OCI-LY1 (cell line): Measurements from ENCODE around the gene RPS16.
A peak's percentile ranks its signal among the peaks of the same experiment; 100 is the strongest.

Experiments used
- H2AFZ ChIP-seq: fragments of 200-600 bp; sonication (generic), shearing (Covaris generic); 2 replicates; pipeline ENCODE4 v1.6.0; 2014; ENCODE audit warnings: antibody characterized with exemption, mild to moderate bottlenecking, low read length
- H3F3A ChIP-seq: fragments of 200-600 bp; sonication (generic), shearing (Covaris generic); 2 replicates; pipeline ENCODE4 v1.6.0; 2014; ENCODE audit warnings: mild to moderate bottlenecking, antibody characterized with exemption, low read length, moderate library complexity; ENCODE audit not compliant: insufficient read depth
- H3K27ac ChIP-seq: fragments of 200-600 bp; sonication (generic); 2 replicates; pipeline ENCODE4 v1.5.1; 2014; ENCODE audit warnings: low read length, mixed run types, mild to moderate bottlenecking, low read depth; ENCODE audit not compliant: poor library complexity, severe bottlenecking
- H3K27me3 ChIP-seq: fragments of 200-600 bp; sonication (generic); 2 replicates; pipeline ENCODE4 v1.6.0; 2014; ENCODE audit warnings: antibody characterized with exemption, mild to moderate bottlenecking, low read length, moderate library complexity; ENCODE audit not compliant: insufficient read depth
- H3K36me3 ChIP-seq: fragments of 200-600 bp; sonication (generic); 2 replicates; pipeline ENCODE4 v1.6.1; 2014; ENCODE audit warnings: mild to moderate bottlenecking, antibody characterized with exemption, low read length, moderate library complexity, mixed read lengths; ENCODE audit not compliant: insufficient read depth
- H3K4me1 ChIP-seq: fragments of 200-600 bp; sonication (generic); 2 replicates; pipeline ENCODE4 v1.5.1; 2014; ENCODE audit warnings: mild to moderate bottlenecking, low read length, moderate library complexity; ENCODE audit not compliant: insufficient read depth, severe bottlenecking
- H3K4me2 ChIP-seq: fragments of 200-600 bp; sonication (generic), shearing (Covaris generic); 2 replicates; pipeline ENCODE4 v1.6.1; 2014; ENCODE audit warnings: low read length
- H3K4me3 ChIP-seq: fragments of 200-600 bp; sonication (generic); 2 replicates; pipeline ENCODE4 v1.5.1; 2014; ENCODE audit warnings: low read length, low read depth, mild to moderate bottlenecking, mixed read lengths; ENCODE audit not compliant: poor library complexity, severe bottlenecking
- H3K79me2 ChIP-seq: fragments of 200-600 bp; shearing (Covaris generic); 2 replicates; pipeline ENCODE4 v1.6.1; 2016; ENCODE audit warnings: mixed run types, low read length, mixed read lengths; ENCODE audit not compliant: insufficient read depth
- H3K9ac ChIP-seq: fragments of 200-600 bp; sonication (generic), shearing (Covaris generic); 2 replicates; pipeline ENCODE4 v1.6.1; 2014; ENCODE audit warnings: mild to moderate bottlenecking, low read length, mixed read lengths
- H3K9me2 ChIP-seq: fragments of 200-600 bp; sonication (generic), shearing (Covaris generic); 2 replicates; pipeline ENCODE4 v1.6.1; 2014; ENCODE audit warnings: low read depth, mild to moderate bottlenecking, low read length, mixed read lengths
- H3K9me3 ChIP-seq: fragments of 200-600 bp; shearing (Covaris generic); 2 replicates; pipeline ENCODE4 v1.6.1; 2014; ENCODE audit warnings: low read length, mixed read lengths
- H4K20me1 ChIP-seq: fragments of 200-600 bp; sonication (generic), shearing (Covaris generic); 2 replicates; pipeline ENCODE4 v1.6.0; 2016; ENCODE audit warnings: mild to moderate bottlenecking, low read length; ENCODE audit not compliant: insufficient read depth
- EZH2 ChIP-seq: fragments of 200-600 bp; sonication (generic), shearing (Covaris generic); IDR thresholded peaks from 2 replicates; pipeline ENCODE4 v1.8.0; 2017; ENCODE audit warnings: borderline replicate concordance, mixed run types, mild to moderate bottlenecking, antibody characterized with exemption, low read length, moderate library complexity, mixed read lengths
- TF ChIP-seq, protein P1 (sequence below): fragments of 200-600 bp; sonication (generic), shearing (Covaris generic); IDR thresholded peaks from 2 replicates; pipeline ENCODE4 v1.5.1; 2017; ENCODE audit warnings: mild to moderate bottlenecking, antibody characterized with exemption, low read length, moderate library complexity, mixed read lengths

RPS16 gene

DNA sequence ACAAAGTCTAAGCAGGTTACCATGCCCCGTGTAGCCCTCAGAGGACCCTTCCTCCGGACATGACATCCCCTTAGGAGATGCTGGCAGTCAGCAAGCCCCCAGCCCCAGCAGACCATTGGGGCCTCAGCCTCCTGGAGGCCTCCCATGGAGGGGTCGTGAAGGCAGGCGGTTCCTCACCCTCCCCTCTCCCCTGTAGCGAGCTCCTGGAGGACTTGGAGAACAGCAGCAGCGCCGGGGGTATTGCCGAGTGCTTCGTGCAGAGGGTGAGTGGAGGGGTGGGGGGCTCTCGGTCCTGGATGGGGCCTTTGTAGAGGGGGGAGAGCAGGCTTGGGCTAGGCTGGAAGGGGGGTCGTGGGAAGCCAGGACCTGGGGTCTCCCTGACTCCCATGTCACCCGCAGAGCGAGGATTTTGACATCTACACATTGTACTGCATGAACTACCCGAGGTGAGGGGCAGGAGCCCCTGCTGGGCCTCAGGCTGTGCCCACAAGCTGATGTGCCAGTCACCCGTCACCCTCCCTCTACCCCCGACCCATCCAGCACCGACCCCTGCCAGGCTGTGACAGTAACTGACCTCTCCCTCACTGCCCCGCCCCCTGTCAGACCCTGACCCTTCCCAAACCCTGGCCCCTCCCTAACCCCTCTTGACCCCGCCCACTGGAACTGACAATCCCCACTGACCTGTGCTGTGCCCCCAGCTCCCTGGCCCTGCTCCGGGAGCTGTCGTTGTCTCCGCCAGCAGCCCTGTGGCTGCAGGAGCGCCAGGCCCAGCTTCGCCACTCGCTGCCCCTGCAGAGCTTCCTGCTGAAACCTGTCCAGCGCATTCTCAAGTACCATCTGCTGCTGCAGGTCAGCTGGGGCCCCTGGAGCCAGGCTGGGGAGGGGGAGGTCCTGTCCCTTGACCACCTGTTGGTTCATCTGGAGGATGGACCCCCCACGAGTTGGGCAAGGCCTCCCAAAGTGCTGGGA is 19.3 kb downstream of the RPS16 start:
- Histone ChIP-seq H3K36me3 (peaks cover 14% of the 10 kb centered on the region; the same call in 1 of the 2 replicates), H4K20me1 (no peaks in the 10 kb centered on the region), H3K27me3 (no peaks in the 10 kb centered on the region), H3K27ac (no peak overlapping the region), H3K4me3 (no peak overlapping the region), H3K9me3 (no peaks in the 10 kb centered on the region), H3K9me2 (no peaks in the 10 kb centered on the region), H3K4me1 (peaks cover 12% of the 10 kb centered on the region), H3F3A (no peaks in the 10 kb centered on the region), H3K9ac (no peak overlapping the region), H3K79me2 (no peaks in the 10 kb centered on the region), H3K4me2 (no peak overlapping the region), H2AFZ (no peak overlapping the region)
- TF ChIP-seq EZH2 = no peak
- TF ChIP-seq, protein P1, sequence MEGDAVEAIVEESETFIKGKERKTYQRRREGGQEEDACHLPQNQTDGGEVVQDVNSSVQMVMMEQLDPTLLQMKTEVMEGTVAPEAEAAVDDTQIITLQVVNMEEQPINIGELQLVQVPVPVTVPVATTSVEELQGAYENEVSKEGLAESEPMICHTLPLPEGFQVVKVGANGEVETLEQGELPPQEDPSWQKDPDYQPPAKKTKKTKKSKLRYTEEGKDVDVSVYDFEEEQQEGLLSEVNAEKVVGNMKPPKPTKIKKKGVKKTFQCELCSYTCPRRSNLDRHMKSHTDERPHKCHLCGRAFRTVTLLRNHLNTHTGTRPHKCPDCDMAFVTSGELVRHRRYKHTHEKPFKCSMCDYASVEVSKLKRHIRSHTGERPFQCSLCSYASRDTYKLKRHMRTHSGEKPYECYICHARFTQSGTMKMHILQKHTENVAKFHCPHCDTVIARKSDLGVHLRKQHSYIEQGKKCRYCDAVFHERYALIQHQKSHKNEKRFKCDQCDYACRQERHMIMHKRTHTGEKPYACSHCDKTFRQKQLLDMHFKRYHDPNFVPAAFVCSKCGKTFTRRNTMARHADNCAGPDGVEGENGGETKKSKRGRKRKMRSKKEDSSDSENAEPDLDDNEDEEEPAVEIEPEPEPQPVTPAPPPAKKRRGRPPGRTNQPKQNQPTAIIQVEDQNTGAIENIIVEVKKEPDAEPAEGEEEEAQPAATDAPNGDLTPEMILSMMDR = no peak

DNA sequence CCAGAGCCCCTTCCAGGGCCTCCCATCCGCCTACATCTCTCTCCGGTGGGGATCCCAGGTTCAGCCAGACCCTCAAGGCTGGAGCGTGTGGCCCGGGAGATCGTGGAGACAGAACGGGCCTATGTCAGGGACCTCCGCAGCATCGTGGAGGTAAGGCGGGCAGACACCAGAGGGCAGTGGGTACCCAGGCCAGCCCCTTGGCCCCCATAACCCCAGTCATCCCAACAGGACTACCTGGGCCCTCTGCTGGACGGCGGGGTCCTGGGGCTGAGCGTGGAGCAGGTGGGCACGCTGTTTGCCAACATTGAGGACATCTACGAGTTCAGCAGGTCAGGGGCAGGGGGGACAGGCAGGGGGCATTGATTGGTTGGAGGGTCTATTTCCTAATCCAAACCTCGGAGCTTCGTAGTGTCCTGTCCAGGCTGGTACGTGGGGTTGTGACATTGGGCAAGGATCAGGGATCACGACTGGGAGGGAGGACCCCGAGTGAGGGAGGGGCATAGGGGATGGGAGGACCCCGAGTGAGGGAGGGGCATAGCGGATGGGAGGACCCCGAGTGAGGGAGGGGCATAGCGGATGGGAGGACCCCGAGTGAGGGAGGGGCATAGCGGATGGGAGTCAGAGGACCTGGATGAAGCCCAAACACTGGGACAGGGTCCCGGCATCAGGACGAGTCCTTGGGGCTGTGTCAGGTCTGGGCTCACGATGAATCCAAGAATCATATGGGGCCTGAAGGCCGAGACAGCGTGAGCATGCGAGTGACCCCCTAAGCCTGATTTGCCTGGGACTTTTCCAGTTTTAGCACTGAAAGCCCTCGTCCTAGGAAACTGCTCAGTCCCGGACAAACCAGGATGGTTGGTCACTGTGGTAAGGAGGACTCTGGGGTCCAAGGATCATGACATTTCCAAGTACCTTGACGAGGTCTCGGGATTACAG is 20.4 kb downstream of the RPS16 start:
- Histone ChIP-seq H2AFZ (no peak overlapping the region), H3K36me3 (peaks cover 11% of the 10 kb centered on the region; the same call in 1 of the 2 replicates), H3K9ac (no peak overlapping the region), H3K79me2 (no peaks in the 10 kb centered on the region), H3K9me2 (no peaks in the 10 kb centered on the region), H3K4me1 (peaks cover 22% of the 10 kb centered on the region), H4K20me1 (no peaks in the 10 kb centered on the region), H3K4me2 (0 out of 2 replicates have a peak overlapping the region, but pooled peaks have one; percentile 26), H3K4me3 (no peak overlapping the region), H3K9me3 (no peaks in the 10 kb centered on the region), H3F3A (peaks cover 4% of the 10 kb centered on the region), H3K27me3 (no peaks in the 10 kb centered on the region), H3K27ac (no peak overlapping the region)
- TF ChIP-seq EZH2 = no peak
- TF ChIP-seq, protein P1 = 0 out of 2 replicates have a peak, but pooled peaks have one; percentile 6

DNA sequence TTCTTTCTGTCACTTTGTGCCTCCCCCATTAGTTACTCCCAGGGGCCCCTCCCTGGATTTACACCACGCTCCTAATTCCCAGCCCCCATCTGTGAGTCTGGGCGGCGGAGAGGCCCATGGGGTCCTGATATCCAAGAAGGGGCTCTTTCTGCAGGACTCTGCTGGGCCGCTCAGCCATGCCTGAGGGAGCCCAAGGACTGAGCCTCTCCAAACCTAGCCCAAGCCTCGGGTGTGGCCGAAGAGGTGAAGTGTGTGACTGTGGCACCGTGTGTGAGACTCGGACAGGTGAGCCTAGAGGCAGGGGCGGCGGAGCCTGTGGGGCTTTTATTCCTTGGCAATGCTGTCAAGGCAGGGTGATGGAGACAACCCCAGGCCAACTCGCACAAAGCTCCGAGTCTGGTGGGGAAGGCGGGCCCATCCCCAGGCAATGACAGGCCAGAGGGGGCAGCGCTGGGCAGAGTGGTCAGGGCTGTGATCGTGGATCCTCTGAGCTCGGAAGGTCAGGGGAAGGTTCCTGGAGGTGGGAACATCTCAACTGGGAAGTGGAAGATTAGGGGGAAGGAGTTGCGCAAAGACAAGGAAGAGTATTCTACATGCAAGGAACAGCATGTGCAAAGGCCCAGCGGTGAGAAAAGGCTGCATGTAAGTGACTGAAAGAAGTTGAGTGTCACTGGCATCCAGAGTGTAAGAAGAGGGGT is 21.7 kb downstream of the RPS16 start:
- peak overlapping the region; percentile 99 for H3K9ac ChIP-seq
- H4K20me1 ChIP-seq = no peaks in the 10 kb centered on the region
- no peaks in the 10 kb centered on the region for H3K9me2 ChIP-seq
- peak overlapping the region; percentile 44 for H3K27ac ChIP-seq
- peak overlapping the region; percentile 99 for H3K4me3 ChIP-seq
- no peaks in the 10 kb centered on the region for H3K79me2 ChIP-seq
- H3K4me1 ChIP-seq = peaks cover 32% of the 10 kb centered on the region
- peaks cover 6% of the 10 kb centered on the region; the same call in 1 of the 2 replicates for H3K36me3 ChIP-seq
- TF ChIP-seq EZH2 = no peak
- TF ChIP-seq, protein P1 = peak; percentile 31; the same call in 1 of the 2 replicates
- H2AFZ ChIP-seq = no peak overlapping the region
- H3K27me3 ChIP-seq = no peaks in the 10 kb centered on the region
- H3K9me3 ChIP-seq = no peaks in the 10 kb centered on the region
- peak overlapping the region; percentile 93 for H3K4me2 ChIP-seq
- peaks cover 5% of the 10 kb centered on the region for H3F3A ChIP-seq
